Colonic mucosa (tissue), 4 donors: ENCODE measurements around the gene OR5AU1. TPM values are rescaled to one million over a fixed set of nuclear protein-coding genes. Genes with fewer than 3 reads are reported as not detected.

Source experiments
- DNase-seq: peaks from one replicate; pipeline ENCODE4 v3.0.0-alpha.2; 2020
- H3K27ac ChIP-seq: fragments of 200-600 bp; one replicate; pipeline ENCODE4 v1.8.0; 2021
- H3K27me3 ChIP-seq: fragments of 200-600 bp; one replicate; pipeline ENCODE4 v1.8.0; 2021
- H3K36me3 ChIP-seq: fragments of 200-600 bp; one replicate; pipeline ENCODE4 v1.8.0; 2021
- H3K4me1 ChIP-seq: fragments of 200-600 bp; one replicate; pipeline ENCODE4 v1.8.0; 2021; ENCODE audit warnings: mild to moderate bottlenecking
- H3K4me3 ChIP-seq: fragments of 200-600 bp; one replicate; pipeline ENCODE4 v1.8.0; 2021
- H3K9ac ChIP-seq, 2 donors: one replicate each; pipeline ENCODE4 v1.7.0; 2013; ENCODE audit warnings: control low read depth in 2 of 2, low read depth in 2 of 2, low read length in 2 of 2
- H3K9me3 ChIP-seq: fragments of 200-600 bp; one replicate; pipeline ENCODE4 v1.8.0; 2021
- CTCF ChIP-seq: fragments of 200-600 bp; IDR thresholded peaks from one replicate; pipeline ENCODE4 v1.8.0; 2022; ENCODE audit warnings: antibody characterized with exemption, mild to moderate bottlenecking
- intact Hi-C: fragments of 100-400 bp; cut with DNase I; formaldehyde crosslinking; loops from one replicate; pipeline ENCODE4 v1.14.1; 2022
- total RNA-seq, 2 donors: library from RNA; stranded (reverse); fragmentation: NEBNext Ultra II Directional in 1 of 2; extraction: Animal tissue kit (Norgen Biotek cat#: 25700) in 1 of 2; gene quantifications; one replicate each; pipeline ENCODE4 v1.2.1, GENCODE V29; 2021
- donor health status: healthy.
- donor health status: DM: no; HTN: no; CAD: no.
- donor health status: DM: no; HTN: no; CAD: no.

Gene OR5AU1
- total RNA-seq = not detected

GRCh38 chr14:21155963-21156362, at the start of gene OR5AU1:
TSS of gene OR5AU1 (minus strand) at chr14:21156063. CDS start at chr14:21155872, 191 bp downstream.
- no peak for DNase-seq
- Histone ChIP-seq H3K9me3 (no peaks in the 10 kb centered on the region), H3K9ac (no peak within 1 kb of the TSS), H3K36me3 (no peaks in the 10 kb centered on the region), H3K27ac (no peak within 1 kb of the TSS), H3K4me3 (no peak within 1 kb of the TSS), H3K27me3 (no peaks in the 10 kb centered on the region), H3K4me1 (no peaks in the 10 kb centered on the region)
- intact Hi-C loops = no loop called here
- TF ChIP-seq CTCF = no peak

- TF ChIP-seq CTCF = no peak
- intact Hi-C loops = no loop called here
- no peaks in the 10 kb centered on the region for H3K27me3 ChIP-seq
- H3K36me3 ChIP-seq = peaks cover 10% of the 10 kb centered on the region
- H3K4me3 ChIP-seq = no peak overlapping the region
- no peak overlapping the region for H3K9ac ChIP-seq
- H3K9me3 ChIP-seq = no peaks in the 10 kb centered on the region
- H3K27ac ChIP-seq = no peak overlapping the region
- H3K4me1 ChIP-seq = no peaks in the 10 kb centered on the region
- DNase-seq = no peak
Observed at GRCh38 chr14:21205026-21205677, 49.3 kb upstream of the OR5AU1 start.

GRCh38 chr14:21204167-21205025, 48.5 kb upstream of the OR5AU1 start:
- H3K4me3 ChIP-seq = no peak overlapping the region
- intact Hi-C loops = no loop called here
- no peak overlapping the region for H3K9ac ChIP-seq
- no peak overlapping the region for H3K27ac ChIP-seq
- no peak for TF ChIP-seq CTCF
- no peaks in the 10 kb centered on the region for H3K27me3 ChIP-seq
- H3K36me3 ChIP-seq = peaks cover 10% of the 10 kb centered on the region
- DNase-seq = no peak
- no peaks in the 10 kb centered on the region for H3K4me1 ChIP-seq
- H3K9me3 ChIP-seq = no peaks in the 10 kb centered on the region

- H3K9ac ChIP-seq = no peak overlapping the region
- TF ChIP-seq CTCF = no peak
- DNase-seq = no peak
- H3K27ac ChIP-seq = no peak overlapping the region
- intact Hi-C loops = no loop called here
- H3K27me3 ChIP-seq = no peaks in the 10 kb centered on the region
- H3K36me3 ChIP-seq = peaks cover 5% of the 10 kb centered on the region
- no peaks in the 10 kb centered on the region for H3K4me1 ChIP-seq
- H3K4me3 ChIP-seq = no peak overlapping the region
- no peaks in the 10 kb centered on the region for H3K9me3 ChIP-seq
Observed at GRCh38 chr14:21203470-21204166, 47.8 kb upstream of the OR5AU1 start.

- TF ChIP-seq CTCF = no peak
- Histone ChIP-seq H3K4me1 (no peaks in the 10 kb centered on the region), H3K36me3 (no peaks in the 10 kb centered on the region), H3K27me3 (no peaks in the 10 kb centered on the region), H3K9ac (no peak overlapping the region), H3K9me3 (no peaks in the 10 kb centered on the region), H3K27ac (no peak overlapping the region), H3K4me3 (no peak overlapping the region)
- intact Hi-C loops = no loop called here
- no peak for DNase-seq
Observed at GRCh38 chr14:21202463-21203358, 46.8 kb upstream of the OR5AU1 start.
